Dendritic cell treated with granulocyte-macrophage colony-stimulating factor and Interleukin-4, amounts not matched to agents 40 ng/mL and 50 ng/mL, for 4 days (primary cell): ENCODE results near the gene RELCH.

Experiments
- H3K27ac Mint-ChIP-seq: one replicate; pipeline ENCODE4 v1.8.0; 2022; ENCODE audit warnings: mild to moderate bottlenecking, mixed read lengths
- H3K27me3 Mint-ChIP-seq: one replicate; pipeline ENCODE4 v1.8.0; 2022; ENCODE audit warnings: mild to moderate bottlenecking, mixed read lengths
- H3K36me3 Mint-ChIP-seq: one replicate; pipeline ENCODE4 v1.8.0; 2022; ENCODE audit warnings: low read depth, mixed read lengths
- H3K4me1 Mint-ChIP-seq: one replicate; pipeline ENCODE4 v1.8.0; 2022; ENCODE audit warnings: low read depth, mixed read lengths
- H3K4me3 Mint-ChIP-seq: one replicate; pipeline ENCODE4 v1.8.0; 2022; ENCODE audit warnings: mild to moderate bottlenecking, moderate library complexity, mixed read lengths
- H3K9me3 Mint-ChIP-seq: one replicate; pipeline ENCODE4 v1.8.0; 2022; ENCODE audit warnings: mixed read lengths
- intact Hi-C: fragments of 100-400 bp; cut with micrococcal nuclease; formaldehyde crosslinking; loops from one replicate; pipeline ENCODE4 v1.15.0; 2022

The RELCH gene

GRCh38 chr18:62326646-62327348 lies 139.7 kb downstream of the RELCH start:
- Mint-ChIP-seq H3K9me3 (no peaks in the 10 kb centered on the region), H3K27me3 (peaks cover 76% of the 10 kb centered on the region), H3K27ac (no peak overlapping the region), H3K36me3 (no peaks in the 10 kb centered on the region), H3K4me1 (peaks cover 71% of the 10 kb centered on the region), H3K4me3 (no peak overlapping the region)
- intact Hi-C loops, result no loop called here

- Mint-ChIP-seq H3K27me3 (peaks cover 73% of the 10 kb centered on the region), H3K9me3 (no peaks in the 10 kb centered on the region), H3K4me3 (no peak overlapping the region), H3K27ac (no peak overlapping the region), H3K36me3 (no peaks in the 10 kb centered on the region), H3K4me1 (peaks cover 83% of the 10 kb centered on the region)
- intact Hi-C loops, result no loop called here
Measured at GRCh38 chr18:62327977-62328376, 140.9 kb downstream of the RELCH start.

- peaks cover 73% of the 10 kb centered on the region for H3K27me3 Mint-ChIP-seq
- no peaks in the 10 kb centered on the region for H3K36me3 Mint-ChIP-seq
- H3K4me3 Mint-ChIP-seq, result no peak overlapping the region
- H3K27ac Mint-ChIP-seq, result no peak overlapping the region
- no peaks in the 10 kb centered on the region for H3K9me3 Mint-ChIP-seq
- peaks cover 77% of the 10 kb centered on the region for H3K4me1 Mint-ChIP-seq
- intact Hi-C loops, result no loop called here
Measured at GRCh38 chr18:62328586-62329525, 141.8 kb downstream of the RELCH start.

- Mint-ChIP-seq H3K4me3 (no peak overlapping the region), H3K27me3 (peaks cover 77% of the 10 kb centered on the region), H3K4me1 (peaks cover 68% of the 10 kb centered on the region), H3K36me3 (no peaks in the 10 kb centered on the region), H3K9me3 (no peaks in the 10 kb centered on the region), H3K27ac (peak overlapping the region; percentile 20)
- intact Hi-C loops, result loop anchor here (5.0 kb wide), 2 partner anchors 37 to 177 kb away; no protein-coding TSS in a partner anchor
Measured at GRCh38 chr18:62329691-62330454, 142.8 kb downstream of the RELCH start.

GRCh38 chr18:62330650-62331049 lies 143.6 kb downstream of the RELCH start:
- Mint-ChIP-seq H3K36me3 (no peaks in the 10 kb centered on the region), H3K27ac (peak overlapping the region; percentile 20), H3K27me3 (peaks cover 82% of the 10 kb centered on the region), H3K4me3 (no peak overlapping the region), H3K4me1 (peaks cover 67% of the 10 kb centered on the region), H3K9me3 (no peaks in the 10 kb centered on the region)
- intact Hi-C loops, result loop anchor here (5.0 kb wide), 2 partner anchors 37 to 177 kb away; no protein-coding TSS in a partner anchor

GRCh38 chr18:62331581-62332356 lies 144.7 kb downstream of the RELCH start:
- Mint-ChIP-seq H3K9me3 (no peaks in the 10 kb centered on the region), H3K36me3 (peaks cover 5% of the 10 kb centered on the region), H3K4me3 (peak overlapping the region; percentile 34), H3K4me1 (peaks cover 56% of the 10 kb centered on the region), H3K27me3 (peaks cover 81% of the 10 kb centered on the region), H3K27ac (peak overlapping the region; percentile 75)
- intact Hi-C loops, result loop anchor here (1.0 to 5.0 kb wide), 3 partner anchors 7 to 176 kb away; no protein-coding TSS in a partner anchor

- H3K27me3 Mint-ChIP-seq, result peaks cover 77% of the 10 kb centered on the region
- intact Hi-C loops, result loop anchor here (1.0 to 5.0 kb wide), 3 partner anchors 8 to 175 kb away; no protein-coding TSS in a partner anchor
- peaks cover 5% of the 10 kb centered on the region for H3K36me3 Mint-ChIP-seq
- H3K9me3 Mint-ChIP-seq, result no peaks in the 10 kb centered on the region
- no peak overlapping the region for H3K4me3 Mint-ChIP-seq
- H3K4me1 Mint-ChIP-seq, result peaks cover 51% of the 10 kb centered on the region
- peak overlapping the region; percentile 75 for H3K27ac Mint-ChIP-seq
Measured at GRCh38 chr18:62332431-62332830, 145.4 kb downstream of the RELCH start.

GRCh38 chr18:62332964-62333695 lies 146.1 kb downstream of the RELCH start:
- peaks cover 79% of the 10 kb centered on the region for H3K27me3 Mint-ChIP-seq
- H3K4me1 Mint-ChIP-seq, result peaks cover 46% of the 10 kb centered on the region
- intact Hi-C loops, result loop anchor here (1.0 to 5.0 kb wide), 3 partner anchors 9 to 174 kb away; no protein-coding TSS in a partner anchor
- H3K9me3 Mint-ChIP-seq, result no peaks in the 10 kb centered on the region
- no peak overlapping the region for H3K4me3 Mint-ChIP-seq
- peak overlapping the region; percentile 75 for H3K27ac Mint-ChIP-seq
- H3K36me3 Mint-ChIP-seq, result peaks cover 5% of the 10 kb centered on the region

GRCh38 chr18:62334120-62334519 lies 147.1 kb downstream of the RELCH start:
- intact Hi-C loops, result loop anchor here (5.0 kb wide), 2 partner anchors 33 to 173 kb away; no protein-coding TSS in a partner anchor
- H3K9me3 Mint-ChIP-seq, result no peaks in the 10 kb centered on the region
- no peak overlapping the region for H3K4me3 Mint-ChIP-seq
- peaks cover 77% of the 10 kb centered on the region for H3K27me3 Mint-ChIP-seq
- no peak overlapping the region for H3K27ac Mint-ChIP-seq
- peaks cover 5% of the 10 kb centered on the region for H3K36me3 Mint-ChIP-seq
- H3K4me1 Mint-ChIP-seq, result peaks cover 40% of the 10 kb centered on the region

- Mint-ChIP-seq H3K36me3 (peaks cover 5% of the 10 kb centered on the region), H3K4me3 (no peak overlapping the region), H3K9me3 (no peaks in the 10 kb centered on the region), H3K4me1 (peaks cover 36% of the 10 kb centered on the region), H3K27ac (no peak overlapping the region), H3K27me3 (peaks cover 73% of the 10 kb centered on the region)
- intact Hi-C loops, result no loop called here
Measured at GRCh38 chr18:62335494-62335893, 148.4 kb downstream of the RELCH start.

GRCh38 chr18:62336618-62337017 lies 149.6 kb downstream of the RELCH start:
- Mint-ChIP-seq H3K4me3 (no peak overlapping the region), H3K27ac (no peak overlapping the region), H3K36me3 (peaks cover 5% of the 10 kb centered on the region), H3K27me3 (peaks cover 77% of the 10 kb centered on the region), H3K4me1 (peaks cover 28% of the 10 kb centered on the region), H3K9me3 (no peaks in the 10 kb centered on the region)
- intact Hi-C loops, result no loop called here

- intact Hi-C loops, result no loop called here
- peaks cover 5% of the 10 kb centered on the region for H3K36me3 Mint-ChIP-seq
- peaks cover 77% of the 10 kb centered on the region for H3K27me3 Mint-ChIP-seq
- H3K9me3 Mint-ChIP-seq, result no peaks in the 10 kb centered on the region
- H3K4me3 Mint-ChIP-seq, result no peak overlapping the region
- no peak overlapping the region for H3K27ac Mint-ChIP-seq
- peaks cover 21% of the 10 kb centered on the region for H3K4me1 Mint-ChIP-seq
Measured at GRCh38 chr18:62337336-62337735, 150.3 kb downstream of the RELCH start.
